ENCODE data around the gene SLC7A1.

GRCh38 chr13:29483623-29484022, 111.9 kb downstream of the SLC7A1 start:
- TF ChIP-seq, protein P1, sequence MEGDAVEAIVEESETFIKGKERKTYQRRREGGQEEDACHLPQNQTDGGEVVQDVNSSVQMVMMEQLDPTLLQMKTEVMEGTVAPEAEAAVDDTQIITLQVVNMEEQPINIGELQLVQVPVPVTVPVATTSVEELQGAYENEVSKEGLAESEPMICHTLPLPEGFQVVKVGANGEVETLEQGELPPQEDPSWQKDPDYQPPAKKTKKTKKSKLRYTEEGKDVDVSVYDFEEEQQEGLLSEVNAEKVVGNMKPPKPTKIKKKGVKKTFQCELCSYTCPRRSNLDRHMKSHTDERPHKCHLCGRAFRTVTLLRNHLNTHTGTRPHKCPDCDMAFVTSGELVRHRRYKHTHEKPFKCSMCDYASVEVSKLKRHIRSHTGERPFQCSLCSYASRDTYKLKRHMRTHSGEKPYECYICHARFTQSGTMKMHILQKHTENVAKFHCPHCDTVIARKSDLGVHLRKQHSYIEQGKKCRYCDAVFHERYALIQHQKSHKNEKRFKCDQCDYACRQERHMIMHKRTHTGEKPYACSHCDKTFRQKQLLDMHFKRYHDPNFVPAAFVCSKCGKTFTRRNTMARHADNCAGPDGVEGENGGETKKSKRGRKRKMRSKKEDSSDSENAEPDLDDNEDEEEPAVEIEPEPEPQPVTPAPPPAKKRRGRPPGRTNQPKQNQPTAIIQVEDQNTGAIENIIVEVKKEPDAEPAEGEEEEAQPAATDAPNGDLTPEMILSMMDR (IDR thresholded peaks at IDR 0.05): no peak
- TF ChIP-seq POLR2A (IDR thresholded peaks at IDR 0.05): no peak
